Brain microvascular endothelial cell (primary cell): Measurements from ENCODE around the gene WNT9A.
"Not testable (repeated sequence)": the region's sequence is repeated elsewhere in the genome, so short reads cannot be mapped to it uniquely, and the experiment has no call there.

Source experiments
- DNase-seq: peaks from one replicate; pipeline ENCODE4 v3.0.0-alpha.2; 2020
- H3K27ac ChIP-seq: fragments of 250-450 bp; sonication (Bioruptor Pico); 2 replicates; pipeline ENCODE4 v1.5.1; 2020; ENCODE audit warnings: mild to moderate bottlenecking, moderate library complexity
- H3K27me3 ChIP-seq: fragments of 250-450 bp; sonication (Bioruptor Pico); replicated peaks from 2 replicates; pipeline ENCODE4 v1.5.1; 2020; ENCODE audit warnings: mild to moderate bottlenecking
- H3K36me3 ChIP-seq: fragments of 250-450 bp; sonication (Bioruptor Pico); replicated peaks from 2 replicates; pipeline ENCODE4 v1.5.1; 2020; ENCODE audit warnings: mild to moderate bottlenecking
- H3K4me3 ChIP-seq: 2 replicates; pipeline ENCODE4 v1.5.1; 2011; ENCODE audit warnings: low read depth, mild to moderate bottlenecking, control low read depth, low read length, moderate library complexity
- in situ Hi-C: cut with HindIII; loops from 2 replicates; pipeline ENCODE4 v1.10.0; 2017; ENCODE audit warnings: low sequenced_read_pairs, low pct_ligation_motif_present
- TF ChIP-seq, protein P1 (sequence below): IDR thresholded peaks from 2 replicates; pipeline ENCODE4 v1.5.1; 2011; ENCODE audit warnings: low read depth, mild to moderate bottlenecking, moderate library complexity, low read length, control low read depth, inconsistent platforms; ENCODE audit errors: missing control alignments

WNT9A gene

DNA sequence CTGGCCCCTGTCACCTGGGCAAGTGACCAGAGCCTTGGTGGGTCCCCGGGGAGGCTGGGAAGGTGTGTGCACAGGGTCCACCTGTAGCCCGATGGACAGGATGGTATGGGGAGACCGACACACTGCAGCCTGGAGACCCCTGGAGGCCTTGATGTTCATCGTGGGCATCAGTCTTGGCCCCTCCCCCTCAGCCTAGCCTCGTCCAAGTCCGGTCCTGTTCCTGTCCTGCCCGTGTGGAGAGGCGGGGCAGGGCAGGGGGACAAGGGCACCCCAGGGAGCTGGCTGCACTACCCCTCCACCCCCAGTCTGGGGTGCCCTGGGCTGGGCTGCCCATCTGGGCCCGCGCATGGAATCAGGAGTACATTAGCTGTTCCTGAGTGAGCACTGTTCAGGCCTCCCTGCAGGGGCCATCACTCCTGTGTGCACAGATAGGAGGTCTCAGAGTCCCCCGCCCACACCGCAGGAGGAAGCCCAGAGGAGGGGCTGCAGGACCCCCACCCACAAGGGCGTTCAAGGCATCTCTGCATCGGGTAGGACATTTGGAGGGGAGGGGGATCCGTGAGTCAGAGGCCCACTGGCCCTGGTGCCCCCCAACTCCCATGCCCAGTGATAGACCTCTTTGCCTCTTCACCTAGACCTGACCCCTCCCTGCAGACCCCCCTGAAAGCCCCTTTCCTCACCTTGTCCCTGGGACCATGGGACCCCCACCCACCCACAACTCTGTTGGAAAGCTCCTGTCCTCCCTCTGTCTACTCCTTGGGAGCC, 63.2 kb downstream of the WNT9A start:
- Histone ChIP-seq H3K27me3 (no peaks in the 10 kb centered on the region), H3K36me3 (no peaks in the 10 kb centered on the region), H3K27ac (no peak overlapping the region), H3K4me3 (no peak overlapping the region)
- no peak for DNase-seq
- TF ChIP-seq, protein P1, sequence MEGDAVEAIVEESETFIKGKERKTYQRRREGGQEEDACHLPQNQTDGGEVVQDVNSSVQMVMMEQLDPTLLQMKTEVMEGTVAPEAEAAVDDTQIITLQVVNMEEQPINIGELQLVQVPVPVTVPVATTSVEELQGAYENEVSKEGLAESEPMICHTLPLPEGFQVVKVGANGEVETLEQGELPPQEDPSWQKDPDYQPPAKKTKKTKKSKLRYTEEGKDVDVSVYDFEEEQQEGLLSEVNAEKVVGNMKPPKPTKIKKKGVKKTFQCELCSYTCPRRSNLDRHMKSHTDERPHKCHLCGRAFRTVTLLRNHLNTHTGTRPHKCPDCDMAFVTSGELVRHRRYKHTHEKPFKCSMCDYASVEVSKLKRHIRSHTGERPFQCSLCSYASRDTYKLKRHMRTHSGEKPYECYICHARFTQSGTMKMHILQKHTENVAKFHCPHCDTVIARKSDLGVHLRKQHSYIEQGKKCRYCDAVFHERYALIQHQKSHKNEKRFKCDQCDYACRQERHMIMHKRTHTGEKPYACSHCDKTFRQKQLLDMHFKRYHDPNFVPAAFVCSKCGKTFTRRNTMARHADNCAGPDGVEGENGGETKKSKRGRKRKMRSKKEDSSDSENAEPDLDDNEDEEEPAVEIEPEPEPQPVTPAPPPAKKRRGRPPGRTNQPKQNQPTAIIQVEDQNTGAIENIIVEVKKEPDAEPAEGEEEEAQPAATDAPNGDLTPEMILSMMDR = no peak
- in situ Hi-C loops = no loop called here

DNA sequence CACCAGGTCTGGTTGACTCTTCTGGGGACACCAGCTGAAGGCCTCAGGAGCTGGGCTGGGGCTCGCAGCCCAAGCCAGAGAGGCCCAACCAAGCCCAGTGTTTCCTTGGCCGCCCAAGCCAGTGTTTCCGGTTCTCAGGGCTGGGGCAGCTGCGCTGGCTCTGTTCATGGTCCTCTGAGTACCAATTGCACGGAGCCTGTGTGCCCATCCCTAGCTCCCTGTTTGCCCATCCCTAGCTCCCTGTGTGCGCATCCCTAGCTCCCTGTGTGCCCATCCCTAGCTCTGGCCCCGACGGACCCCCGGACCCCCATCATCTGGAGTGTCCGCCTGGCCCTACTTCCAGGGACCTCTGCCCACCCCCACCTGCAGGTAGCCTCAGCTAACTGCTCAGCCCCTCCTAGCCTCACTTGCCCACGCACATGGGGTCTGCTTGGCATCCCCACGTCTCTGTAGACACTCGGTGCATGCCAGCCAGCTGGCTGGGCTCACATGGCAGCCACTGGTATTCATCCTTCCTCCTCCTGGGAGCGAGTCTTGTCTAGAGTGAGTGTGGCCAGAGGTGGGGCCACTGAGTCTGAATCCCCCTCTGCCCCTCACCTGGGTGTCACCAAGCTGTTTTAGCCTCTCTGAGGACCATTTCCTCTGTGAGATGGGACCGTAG, 64.0 kb downstream of the WNT9A start:
- no peak for DNase-seq
- Histone ChIP-seq H3K27me3 (no peaks in the 10 kb centered on the region), H3K36me3 (no peaks in the 10 kb centered on the region), H3K27ac (no peak overlapping the region), H3K4me3 (no peak overlapping the region)
- in situ Hi-C loops = no loop called here
- TF ChIP-seq, protein P1 = no peak

DNA sequence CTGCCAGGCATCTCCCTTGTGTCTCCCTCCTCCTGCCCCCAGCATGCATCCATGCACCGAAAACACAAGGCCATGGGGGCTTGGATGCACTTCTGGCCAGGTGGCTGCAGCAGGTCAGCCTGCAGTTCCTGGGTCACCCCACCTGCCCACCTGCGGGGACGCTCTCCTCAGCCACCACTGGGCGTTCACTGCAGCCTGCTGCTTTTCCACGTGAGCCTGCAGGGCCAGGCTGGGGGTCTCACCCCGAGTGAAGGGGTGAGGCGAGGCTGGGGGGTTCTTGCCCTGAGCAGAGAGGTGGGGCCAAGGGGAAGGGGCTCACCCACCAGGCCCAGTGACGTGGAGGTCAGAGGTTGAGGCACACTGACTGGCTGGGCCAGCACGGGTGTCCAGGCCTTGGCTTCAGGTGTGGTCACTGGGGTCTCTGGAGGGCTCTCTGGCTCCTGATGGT, 64.6 kb downstream of the WNT9A start:
- no peak for DNase-seq
- H3K27ac ChIP-seq = no peak overlapping the region
- TF ChIP-seq, protein P1 = no peak
- H3K27me3 ChIP-seq = no peaks in the 10 kb centered on the region
- in situ Hi-C loops = no loop called here
- no peaks in the 10 kb centered on the region for H3K36me3 ChIP-seq
- H3K4me3 ChIP-seq = no peak overlapping the region

DNA sequence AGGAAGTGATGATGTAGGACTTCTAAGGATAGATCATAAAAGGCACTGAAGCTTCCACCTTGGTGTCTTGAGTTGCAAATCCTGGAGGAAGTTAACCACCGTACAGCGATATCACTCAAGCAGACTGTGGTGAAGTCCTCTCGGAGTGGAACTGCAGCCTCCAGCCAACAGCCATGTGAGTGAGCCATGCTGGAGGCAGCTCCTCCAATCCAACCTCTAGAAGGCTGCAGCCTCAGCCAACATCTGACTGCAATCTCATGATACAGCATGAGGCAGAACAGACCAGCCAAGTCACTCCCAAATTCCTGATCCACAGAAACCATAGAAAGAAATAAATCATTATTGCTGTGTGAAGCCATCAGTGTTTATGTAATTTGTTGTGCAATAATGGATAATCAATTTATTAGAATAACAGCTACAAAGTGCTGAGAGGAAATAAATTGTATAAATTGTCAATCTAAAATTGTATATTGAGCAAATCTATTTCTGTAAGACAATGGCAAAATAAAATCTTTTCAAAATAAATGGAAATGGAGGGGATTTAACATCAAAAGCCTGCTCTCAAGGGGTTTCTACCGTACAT, 67.3 kb downstream of the WNT9A start:
- Histone ChIP-seq H3K27ac (no peak overlapping the region), H3K36me3 (no peaks in the 10 kb centered on the region), H3K27me3 (no peaks in the 10 kb centered on the region), H3K4me3 (no peak overlapping the region)
- TF ChIP-seq, protein P1 = no peak
- in situ Hi-C loops = no loop called here
- no peak for DNase-seq

DNA sequence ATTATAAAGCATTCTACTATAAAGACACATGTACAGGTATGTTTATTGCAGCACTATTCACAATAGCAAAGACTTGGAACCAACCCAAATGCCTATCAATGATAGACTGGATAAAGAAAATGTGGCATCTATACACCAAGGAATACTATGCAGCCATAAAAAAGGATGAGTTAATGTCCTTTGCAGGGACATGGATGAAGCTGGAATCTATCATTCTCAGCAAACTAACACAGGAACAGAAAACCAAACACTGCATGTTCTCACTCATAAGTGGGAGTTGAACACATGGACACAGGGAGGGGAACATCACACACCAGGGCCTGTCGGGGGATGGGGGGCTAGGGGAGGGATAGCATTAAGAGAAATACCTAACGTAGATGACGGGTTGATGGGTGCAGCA, 69.9 kb downstream of the WNT9A start:
- H3K27ac ChIP-seq, H3K4me3 ChIP-seq, H3K27me3 ChIP-seq, DNase-seq, in situ Hi-C loops, H3K36me3 ChIP-seq: not testable (repeated sequence)

DNA sequence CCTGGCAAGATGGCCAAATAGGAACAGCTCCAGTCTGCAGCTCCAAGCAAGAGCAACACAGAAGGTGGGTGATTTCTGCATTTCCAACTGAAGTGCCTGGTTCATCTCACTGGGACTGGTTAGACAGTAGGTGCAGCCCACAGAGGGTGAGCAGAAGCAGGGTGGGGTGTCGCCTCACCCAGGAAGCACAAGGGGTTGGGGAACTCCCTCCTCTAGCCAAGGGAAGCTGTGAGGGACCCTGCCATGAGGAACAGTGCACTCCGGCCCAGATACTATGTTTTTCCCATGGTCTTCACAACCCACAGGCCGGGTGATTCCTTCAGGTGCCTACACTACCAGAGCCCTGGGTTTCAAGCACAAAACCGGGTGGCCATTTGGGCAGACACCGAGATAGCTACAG, 75.8 kb downstream of the WNT9A start:
- in situ Hi-C loops, H3K27ac ChIP-seq: not testable (repeated sequence)

More for the DNA sequence above, 75.8 kb downstream of the WNT9A start:
- DNase-seq, H3K36me3 ChIP-seq, H3K4me3 ChIP-seq, H3K27me3 ChIP-seq: not testable (repeated sequence)
